GM12878 (cell line): Measurements from ENCODE around the gene CASR. TPM values are rescaled to one million over a fixed set of nuclear protein-coding genes. Genes with fewer than 3 reads are reported as not detected.

Experiments used
- ATAC-seq: fragments of 200-7000 bp; cut with Tn5 transposase; 3 replicates; pipeline ENCODE4 v1.9.1; 2020; ENCODE audit warnings: mild to moderate bottlenecking, moderate library complexity
- BruUV-seq: library from RNA; stranded (reverse); fragments of 400-500 nt; replicated peaks from 2 replicates; lab custom pipeline; 2021; lab: Mats Ljungman, UMichigan
- CTCF ChIA-PET: fragments of 300-600 bp; sonication (Branson Sonifier 250); formaldehyde crosslinking; extraction: SDS; loops from one replicate; lab custom pipeline; 2021; ENCODE audit warnings: inconsistent platforms; lab: Yijun Ruan, JAX
- POLR2A ChIA-PET: fragments of 350-600 bp; formaldehyde crosslinking; extraction: SDS; loops from one replicate; lab custom pipeline; 2021; ENCODE audit warnings: inconsistent platforms; lab: Charles Lee
- RAD21 ChIA-PET: fragments of 300-600 bp; sonication (Branson Sonifier 250); formaldehyde crosslinking; loops from one replicate; lab custom pipeline; 2023; ENCODE audit warnings: antibody characterized with exemption; ENCODE audit not compliant: unreplicated experiment; lab: Charles Lee
- SMC1A ChIA-PET: fragments of 300-600 bp; sonication (Branson Sonifier 250); formaldehyde crosslinking; loops from one replicate; lab custom pipeline; 2023; ENCODE audit not compliant: unreplicated experiment, uncharacterized antibody; lab: Charles Lee
- DNase-seq: peaks from one replicate; pipeline ENCODE4 v3.0.0-alpha.2; 2011; ENCODE audit warnings: low read depth, low spot score
- FAIRE-seq: peaks from 3 replicates; lab custom pipeline; 2011; peaks lifted over from hg19 to GRCh38; lab: Jason Lieb, UNC
- H2AFZ ChIP-seq: 2 replicates; pipeline ENCODE4 v1.6.0; 2011; ENCODE audit warnings: low read depth, low read length, control low read depth; ENCODE audit not compliant: control insufficient read depth
- H3K27ac ChIP-seq: 2 replicates; pipeline ENCODE4 v1.5.1; 2011; ENCODE audit warnings: control low read depth; ENCODE audit not compliant: control insufficient read depth, insufficient read depth
- H3K27me3 ChIP-seq, 2 experiments: replicated peaks in 1 of 2; 2 replicates each; pipeline versions ENCODE4 v1.6.0 to v1.6.1; 2011; ENCODE audit warnings: low read length in 1 of 2; ENCODE audit not compliant: control insufficient read depth in 2 of 2, insufficient read depth in 2 of 2
- H3K36me3 ChIP-seq, 2 experiments: 2 replicates each; pipeline ENCODE4 v1.5.1; 2011; ENCODE audit warnings: low read length in 1 of 2; ENCODE audit not compliant: control insufficient read depth in 2 of 2, insufficient read depth in 2 of 2
- H3K4me1 ChIP-seq: 2 replicates; pipeline ENCODE4 v1.6.1; 2011; ENCODE audit warnings: mild to moderate bottlenecking, low read length, moderate library complexity, mixed read lengths; ENCODE audit not compliant: control insufficient read depth, insufficient read depth
- H3K4me2 ChIP-seq: 2 replicates; pipeline ENCODE4 v1.6.0; 2011; ENCODE audit warnings: control low read depth; ENCODE audit not compliant: control insufficient read depth, insufficient read depth
- H3K4me3 ChIP-seq: fragments of 200-600 bp; sonication (generic); 2 replicates; pipeline ENCODE4 v1.5.1; 2016
- H3K79me2 ChIP-seq: 2 replicates; pipeline ENCODE4 v1.6.0; 2011; ENCODE audit warnings: low read length; ENCODE audit not compliant: control insufficient read depth, insufficient read depth
- H3K9ac ChIP-seq: 2 replicates; pipeline ENCODE4 v1.8.0; 2011; ENCODE audit warnings: low read length, control low read depth, mixed read lengths; ENCODE audit not compliant: control insufficient read depth, insufficient read depth
- H3K9me3 ChIP-seq: replicated peaks from 3 replicates; pipeline ENCODE4 v1.5.1; 2011; ENCODE audit warnings: mild to moderate bottlenecking, low read length; ENCODE audit not compliant: control insufficient read depth, insufficient read depth
- H4K20me1 ChIP-seq: 2 replicates; pipeline ENCODE4 v1.6.0; 2011; ENCODE audit not compliant: control insufficient read depth, insufficient read depth
- CBFB ChIP-seq: IDR thresholded peaks from 2 replicates; pipeline ENCODE4 v1.6.1; 2016; ENCODE audit warnings: antibody characterized with exemption, low read depth
- EP300 ChIP-seq, 2 experiments: fragments of 150-350 bp in 1 of 2; IDR thresholded peaks; 2 replicates each; pipeline ENCODE4 v1.6.1; 2011 to 2012; ENCODE audit warnings: low read depth in 2 of 2, low read length in 2 of 2, borderline replicate concordance in 1 of 2, improper control_type of control experiment in 1 of 2, inconsistent platforms in 1 of 2; ENCODE audit not compliant: control insufficient read depth in 1 of 2
- MLLT1 ChIP-seq: fragments of 450-650 bp; IDR thresholded peaks from 2 replicates; pipeline ENCODE4 v1.6.1; 2016; ENCODE audit warnings: mild to moderate bottlenecking
- MYC ChIP-seq: IDR thresholded peaks from 2 replicates; pipeline ENCODE4 v1.6.1; 2011; ENCODE audit warnings: mild to moderate bottlenecking, low read length, moderate library complexity, inconsistent platforms; ENCODE audit not compliant: insufficient read depth, insufficient replicate concordance, insufficient read length, severe bottlenecking
- SMAD1 ChIP-seq: fragments of 450-650 bp; IDR thresholded peaks from 2 replicates; pipeline ENCODE4 v1.6.1; 2018; ENCODE audit warnings: mild to moderate bottlenecking, low read depth; ENCODE audit not compliant: partially characterized antibody
- SREBF1 ChIP-seq: IDR thresholded peaks from 2 replicates; pipeline ENCODE4 v1.6.1; 2012; ENCODE audit warnings: mild to moderate bottlenecking, low read length
- SUZ12 ChIP-seq: fragments of 200-600 bp; sonication (generic); IDR thresholded peaks from one replicate; pipeline ENCODE4 v1.6.1; 2018; ENCODE audit warnings: antibody characterized with exemption, mild to moderate bottlenecking; ENCODE audit not compliant: unreplicated experiment
- TCF3 ChIP-seq: IDR thresholded peaks from 2 replicates; pipeline ENCODE4 v1.6.1; 2012; ENCODE audit warnings: low read depth, mild to moderate bottlenecking, low read length, borderline replicate concordance; ENCODE audit not compliant: insufficient read depth
- ZBTB40 ChIP-seq: fragments of 450-650 bp; IDR thresholded peaks from 2 replicates; pipeline ENCODE4 v1.6.1; 2016; ENCODE audit warnings: mild to moderate bottlenecking, moderate library complexity, borderline replicate concordance
- ZNF24 ChIP-seq: fragments of 450-650 bp; IDR thresholded peaks from 2 replicates; pipeline ENCODE4 v1.6.1; 2017; ENCODE audit warnings: antibody characterized with exemption, mild to moderate bottlenecking
- WGBS: methylation state at CpG from one replicate; pipeline ENCODE4 v1.1.6; 2016; ENCODE audit warnings: low lambda C conversion rate; ENCODE audit not compliant: insufficient replicate concordance, insufficient coverage; ENCODE audit errors: missing lambda C conversion rate; 5-methylcytosine and 5-hydroxymethylcytosine counted together
- in situ Hi-C: fragments of 300-500 bp; cut with MboI; formaldehyde crosslinking; loops from 9 replicates; pipeline ENCODE4 v1.14.3; 2018; ENCODE audit warnings: mixed read lengths
- intact Hi-C: fragments of 100-400 bp; cut with micrococcal nuclease; formaldehyde crosslinking; loops from one replicate; pipeline ENCODE4 v1.14.2; 2022; ENCODE audit not compliant: unreplicated experiment
- polyA plus RNA-seq, 11 experiments: library from polyadenylated mRNA; depleted of rRNA in 4 of 11; unstranded in 6 of 11; stranded (reverse) in 5 of 11; fragments of >200 nt; fragmentation: Nextera tagmentation in 4 of 11; fragmentation: Illumina TruSeq in 1 of 11; extraction: Ambion mirVana in 4 of 11; extraction: Trizol in 1 of 11; gene quantifications; 1 replicate in 1 of 11; 2 replicates in 10 of 11; pipeline versions ENCODE4 v1.2.1 to v1.2.3, GENCODE V29; 2011 to 2016; ENCODE audit warnings: inconsistent platforms in 2 of 11, missing spikeins in 2 of 11, low read depth in 1 of 11
- total RNA-seq, 4 experiments: library from RNA; depleted of rRNA in 3 of 4; stranded (reverse); fragments of >200 nt in 3 of 4; fragmentation: Illumina TruSeq in 1 of 4; extraction: Trizol in 1 of 4; gene quantifications; 2 replicates each; pipeline versions ENCODE4 v1.2.1 to v1.2.3, GENCODE V29; 2013 to 2021

CASR gene
- total and polyA plus RNA-seq, 10 of the 15 experiments (the other 5 are each of a cell fraction or from before 2014, with no cell fraction given) = 0.04 to 0.37 (median 0.11) TPM

- Histone ChIP-seq H4K20me1 (no peaks in the 10 kb centered on the region), H3K4me1 (no peaks in the 10 kb centered on the region), H3K9me3 (no peaks in the 10 kb centered on the region), H3K79me2 (no peaks in the 10 kb centered on the region), H3K27ac (no peak overlapping the region), H3K4me3 (no peak overlapping the region), H2AFZ (no peak overlapping the region), H3K9ac (no peak overlapping the region), H3K4me2 (no peak overlapping the region), H3K36me3 (no peaks in the 10 kb centered on the region), H3K27me3 (peaks cover 0 to 9% of the 10 kb centered on the region in 2 experiments; a peak in 2 of 4 replicates)
- ChIA-PET POLR2A (no interaction called here), SMC1A (interaction anchor here (0.6 to 1.7 kb wide), 4 partner anchors 9 to 210 kb away, joined by 3 to 5 read pairs (median 4); no protein-coding TSS in a partner anchor), RAD21 (no interaction called here), CTCF (no interaction called here)
- BruUV-seq = no TSS peak
- FAIRE-seq = no peak
- no peak for TF ChIP-seq EP300 (IDR thresholded peaks at IDR 0.05; ENCODE audit: borderline replicate concordance in 1 of 2, control insufficient read depth in 1 of 2, low read depth in 2 of 2, low read length in 2 of 2)
- no peak for TF ChIP-seq TCF3
- TF ChIP-seq MLLT1 = no peak
- no peak for TF ChIP-seq SMAD1
- no peak for DNase-seq
- no peak for ATAC-seq
- in situ Hi-C loops (no loop called here), intact Hi-C loops (no loop called here)
Observed at GRCh38 chr3:122189357-122189756, 5.9 kb downstream of the CASR start.

- Histone ChIP-seq H3K27ac (no peak overlapping the region), H3K36me3 (no peaks in the 10 kb centered on the region), H3K27me3 (peaks cover 0 to 4% of the 10 kb centered on the region in 2 experiments; a peak in 1 of 4 replicates), H2AFZ (no peak overlapping the region), H3K4me3 (no peak overlapping the region), H3K4me2 (no peak overlapping the region), H4K20me1 (no peaks in the 10 kb centered on the region), H3K9me3 (no peaks in the 10 kb centered on the region), H3K4me1 (no peaks in the 10 kb centered on the region), H3K79me2 (no peaks in the 10 kb centered on the region), H3K9ac (no peak overlapping the region)
- ChIA-PET CTCF (interaction anchor here (0.9 kb wide), 1 partner anchor 109 kb away, joined by 3 read pairs; no protein-coding TSS in a partner anchor), POLR2A (interaction anchor here (0.8 kb wide), 1 partner anchor 15 kb away, joined by 3 read pairs; no protein-coding TSS in a partner anchor), RAD21 (no interaction called here), SMC1A (interaction anchor here (0.6 to 1.1 kb wide), 4 partner anchors 9 to 64 kb away, joined by 3 read pairs; no protein-coding TSS in a partner anchor)
- BruUV-seq = no TSS peak
- no peak for TF ChIP-seq ZBTB40
- no peak for TF ChIP-seq SUZ12
- no peak for TF ChIP-seq CBFB
- no peak for TF ChIP-seq MYC
- TF ChIP-seq SREBF1 = no peak
- TF ChIP-seq ZNF24 = peak; percentile 90
- FAIRE-seq (no peak), ATAC-seq (no peak), DNase-seq (no peak)
- in situ Hi-C loops (no loop called here), intact Hi-C loops (no loop called here)
- WGBS = 65% methylated on average over 3 of the region's 3 CpGs
Observed at GRCh38 chr3:122190525-122190924, 7.1 kb downstream of the CASR start.
